ENCODE results near the gene MGMT.

Gene MGMT

GRCh38 chr10:129715805-129716204, 248.8 kb downstream of the MGMT start:
- no peak overlapping the region for H3K27ac ChIP-seq
- TF ChIP-seq, protein P1, sequence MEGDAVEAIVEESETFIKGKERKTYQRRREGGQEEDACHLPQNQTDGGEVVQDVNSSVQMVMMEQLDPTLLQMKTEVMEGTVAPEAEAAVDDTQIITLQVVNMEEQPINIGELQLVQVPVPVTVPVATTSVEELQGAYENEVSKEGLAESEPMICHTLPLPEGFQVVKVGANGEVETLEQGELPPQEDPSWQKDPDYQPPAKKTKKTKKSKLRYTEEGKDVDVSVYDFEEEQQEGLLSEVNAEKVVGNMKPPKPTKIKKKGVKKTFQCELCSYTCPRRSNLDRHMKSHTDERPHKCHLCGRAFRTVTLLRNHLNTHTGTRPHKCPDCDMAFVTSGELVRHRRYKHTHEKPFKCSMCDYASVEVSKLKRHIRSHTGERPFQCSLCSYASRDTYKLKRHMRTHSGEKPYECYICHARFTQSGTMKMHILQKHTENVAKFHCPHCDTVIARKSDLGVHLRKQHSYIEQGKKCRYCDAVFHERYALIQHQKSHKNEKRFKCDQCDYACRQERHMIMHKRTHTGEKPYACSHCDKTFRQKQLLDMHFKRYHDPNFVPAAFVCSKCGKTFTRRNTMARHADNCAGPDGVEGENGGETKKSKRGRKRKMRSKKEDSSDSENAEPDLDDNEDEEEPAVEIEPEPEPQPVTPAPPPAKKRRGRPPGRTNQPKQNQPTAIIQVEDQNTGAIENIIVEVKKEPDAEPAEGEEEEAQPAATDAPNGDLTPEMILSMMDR (IDR thresholded peaks at IDR 0.05) = no peak
- no peak for TF ChIP-seq ZFX (IDR thresholded peaks at IDR 0.05; ENCODE audit: borderline replicate concordance)

DNA sequence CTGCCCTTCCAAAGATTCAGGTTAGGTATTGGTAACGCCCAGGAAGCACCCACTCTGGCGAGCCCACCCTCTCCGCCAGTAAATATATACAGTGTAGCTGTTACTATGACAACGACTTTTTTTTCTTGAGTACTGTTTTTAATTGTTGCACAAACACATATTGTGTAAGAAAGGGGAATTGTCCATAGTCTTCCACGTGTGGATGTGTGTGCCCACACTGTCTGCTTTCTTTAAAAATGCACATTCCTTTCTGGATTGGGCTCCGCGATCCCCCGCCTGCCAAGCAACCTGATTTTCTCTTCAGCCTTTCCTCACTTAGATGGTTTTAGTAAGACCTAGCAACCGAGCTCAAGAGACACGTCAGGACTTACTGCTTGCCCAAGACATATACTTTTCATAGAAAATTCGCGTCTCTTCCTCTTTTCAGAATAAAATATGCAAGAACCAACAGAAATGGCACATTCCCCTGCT, 249.2 kb downstream of the MGMT start:
- no peak overlapping the region for H3K27ac ChIP-seq
- no peak for TF ChIP-seq ZFX (IDR thresholded peaks at IDR 0.05; ENCODE audit: borderline replicate concordance)
- TF ChIP-seq, protein P1 (IDR thresholded peaks at IDR 0.05) = no peak

DNA sequence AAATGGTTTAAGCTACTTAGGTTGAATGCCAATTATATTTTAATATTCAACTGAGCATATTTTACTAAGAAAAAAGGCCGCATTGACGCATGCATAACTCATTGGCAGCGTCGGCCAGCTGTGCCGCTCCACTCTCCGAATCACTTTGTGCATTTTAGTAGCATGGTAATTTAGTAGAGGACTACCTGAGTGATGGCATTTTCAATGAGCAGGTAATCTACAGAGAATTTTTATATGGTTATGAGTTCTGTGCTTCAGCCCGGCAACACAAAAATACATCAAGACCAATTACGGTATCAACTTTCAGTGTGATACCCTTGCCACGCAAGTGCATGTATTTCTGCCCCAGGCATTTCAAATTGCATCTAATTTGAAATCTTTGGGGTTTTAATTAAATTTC, 249.8 kb downstream of the MGMT start:
- no peak overlapping the region for H3K27ac ChIP-seq
- TF ChIP-seq, protein P1 (IDR thresholded peaks at IDR 0.05) = no peak
- no peak for TF ChIP-seq ZFX (IDR thresholded peaks at IDR 0.05; ENCODE audit: borderline replicate concordance)

- no peak overlapping the region for H3K27ac ChIP-seq
- no peak for TF ChIP-seq ZFX (IDR thresholded peaks at IDR 0.05; ENCODE audit: borderline replicate concordance)
- TF ChIP-seq, protein P1 (IDR thresholded peaks at IDR 0.05) = no peak
Measured at GRCh38 chr10:129717816-129718547, 250.9 kb downstream of the MGMT start.

- no peak for TF ChIP-seq ZFX (IDR thresholded peaks at IDR 0.05; ENCODE audit: borderline replicate concordance)
- TF ChIP-seq, protein P1 (IDR thresholded peaks at IDR 0.05) = no peak
- no peak overlapping the region for H3K27ac ChIP-seq
Measured at GRCh38 chr10:129718548-129719414, 251.7 kb downstream of the MGMT start.

DNA sequence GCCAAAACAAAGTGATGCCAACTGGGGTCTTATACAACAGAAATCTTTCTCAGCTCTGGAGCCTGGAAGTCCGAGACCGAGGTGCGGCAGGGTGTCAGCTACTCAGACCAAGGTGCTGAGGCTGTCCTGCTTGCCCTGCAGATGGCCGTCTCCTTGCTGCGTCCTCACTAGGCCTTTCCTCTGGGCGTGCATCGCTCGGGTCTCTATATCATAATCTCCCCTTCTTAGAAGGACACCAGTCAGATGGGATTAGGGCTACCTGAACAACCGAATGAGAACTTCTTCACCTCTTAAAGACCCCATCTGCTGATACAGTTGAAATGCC, 252.3 kb downstream of the MGMT start:
- TF ChIP-seq, protein P1 (IDR thresholded peaks at IDR 0.05) = no peak
- TF ChIP-seq ZFX (IDR thresholded peaks at IDR 0.05; ENCODE audit: borderline replicate concordance) = no peak
- H3K27ac ChIP-seq = no peak overlapping the region

Data from 22Rv1 (cell line).